H1 (cell line): ENCODE data around the gene KLHL5. TPM values are rescaled to one million over a fixed set of nuclear protein-coding genes. Genes with fewer than 3 reads are reported as not detected.

ENCODE experiments used
- CTCF ChIA-PET: fragments of 300-600 bp; sonication (Branson Sonifier 250); formaldehyde crosslinking; loops from one replicate; lab custom pipeline; 2021; ENCODE audit not compliant: partially characterized antibody; lab: Charles Lee
- POLR2A ChIA-PET: fragments of 300-600 bp; sonication (Branson Sonifier 250); formaldehyde crosslinking; loops from one replicate; lab custom pipeline; 2021; ENCODE audit warnings: inconsistent platforms; ENCODE audit not compliant: partially characterized antibody; lab: Charles Lee
- DNase-seq, 2 experiments: peaks; one replicate each; pipeline versions ENCODE4 v3.0.0 to v3.0.0-alpha.2; 2010 to 2022; ENCODE audit warnings: low spot score in 2 of 2, low read depth in 1 of 2, mixed read lengths in 1 of 2
- FAIRE-seq: peaks from 2 replicates; lab custom pipeline; 2011; peaks lifted over from hg19 to GRCh38; lab: Jason Lieb, UNC
- H2AFZ ChIP-seq: 2 replicates; pipeline ENCODE4 v1.8.1; 2012; ENCODE audit warnings: low read length, inconsistent platforms
- H2AK5ac ChIP-seq: 2 replicates; pipeline ENCODE4 v1.6.1; 2013; ENCODE audit warnings: low read depth, low read length
- H2BK120ac ChIP-seq: replicated peaks from 2 replicates; pipeline ENCODE3; 2013; ENCODE audit warnings: low read depth, low read length, inconsistent platforms
- H2BK12ac ChIP-seq: 2 replicates; pipeline ENCODE4 v1.6.1; 2013; ENCODE audit warnings: low read depth, low read length
- H2BK15ac ChIP-seq: 2 replicates; pipeline ENCODE4 v1.6.1; 2013; ENCODE audit warnings: low read length
- H2BK20ac ChIP-seq: 2 replicates; pipeline ENCODE4 v1.6.1; 2013; ENCODE audit warnings: low read length
- H2BK5ac ChIP-seq: 2 replicates; pipeline ENCODE4 v1.6.1; 2013; ENCODE audit warnings: low read depth, low read length
- H3K14ac ChIP-seq: 2 replicates; pipeline ENCODE4 v1.6.1; 2013; ENCODE audit warnings: inconsistent platforms; ENCODE audit not compliant: insufficient read length
- H3K18ac ChIP-seq: 2 replicates; pipeline ENCODE4 v1.6.1; 2013; ENCODE audit warnings: low read length; ENCODE audit errors: extremely low read depth
- H3K23ac ChIP-seq: 2 replicates; pipeline ENCODE4 v1.6.1; 2013; ENCODE audit warnings: inconsistent platforms; ENCODE audit not compliant: insufficient read length
- H3K23me2 ChIP-seq: 2 replicates; pipeline ENCODE4 v1.6.1; 2013; ENCODE audit warnings: low read depth, low read length
- H3K27ac ChIP-seq: 2 replicates; pipeline ENCODE4 v1.6.1; 2011; ENCODE audit warnings: low read depth, low read length, inconsistent platforms
- H3K27me3 ChIP-seq, 4 experiments: replicated peaks in 1 of 4; 1 replicate in 1 of 4; 2 replicates in 3 of 4; pipeline versions ENCODE4 v1.6.1 to v1.8.1; 2011 to 2013; ENCODE audit warnings: low read length in 3 of 4, mild to moderate bottlenecking in 3 of 4, inconsistent platforms in 2 of 4, mixed read lengths in 2 of 4, moderate library complexity in 1 of 4; ENCODE audit not compliant: control insufficient read depth in 3 of 4, insufficient read depth in 3 of 4; ENCODE audit errors: extremely low read depth in 1 of 4
- H3K36me3 ChIP-seq, 4 experiments: 2 replicates each; pipeline versions ENCODE4 v1.6.1 to v1.8.1; 2011 to 2013; ENCODE audit warnings: mild to moderate bottlenecking in 4 of 4, low read length in 3 of 4, moderate library complexity in 2 of 4, control low read depth in 1 of 4, inconsistent platforms in 1 of 4; ENCODE audit not compliant: insufficient read depth in 4 of 4, control insufficient read depth in 2 of 4
- H3K4ac ChIP-seq: replicated peaks from 2 replicates; pipeline ENCODE3; 2013; ENCODE audit warnings: low read length, low read depth, mixed read lengths, inconsistent platforms; ENCODE audit not compliant: insufficient read length
- H3K4me1 ChIP-seq, 4 experiments: replicated peaks in 1 of 4; 1 replicate in 1 of 4; 2 replicates in 3 of 4; pipeline versions ENCODE4 v1.6.1 to v1.8.1; 2011 to 2013; ENCODE audit warnings: low read length in 3 of 4, inconsistent platforms in 2 of 4, mixed read lengths in 1 of 4; ENCODE audit not compliant: insufficient read depth in 4 of 4, control insufficient read depth in 3 of 4
- H3K4me2 ChIP-seq, 2 experiments: 2 replicates each; pipeline versions ENCODE4 v1.6.1 to v1.8.1; 2011 to 2013; ENCODE audit warnings: low read depth in 2 of 2, low read length in 2 of 2, control low read depth in 1 of 2, inconsistent platforms in 1 of 2, mild to moderate bottlenecking in 1 of 2; ENCODE audit not compliant: insufficient read depth in 1 of 2
- H3K4me3 ChIP-seq, 4 experiments: fragments of 200-600, 300-600 bp in 1 of 4; sonication (generic), shearing (Covaris generic), sonication (Bioruptor Twin) in 1 of 4; 2 replicates each; pipeline versions ENCODE4 v1.5.1 to v1.8.1; 2011 to 2016; ENCODE audit warnings: low read length in 4 of 4, low read depth in 3 of 4, control low read depth in 2 of 4, inconsistent platforms in 2 of 4, mild to moderate bottlenecking in 2 of 4, mixed read lengths in 1 of 4, moderate library complexity in 1 of 4; ENCODE audit not compliant: insufficient read depth in 2 of 4; ENCODE audit errors: extremely low read depth in 1 of 4
- H3K56ac ChIP-seq: replicated peaks from 2 replicates; pipeline ENCODE3; 2013; ENCODE audit warnings: low read depth, mild to moderate bottlenecking, mixed read lengths, low read length, inconsistent platforms; ENCODE audit not compliant: insufficient read length
- H3K79me1 ChIP-seq: 2 replicates; pipeline ENCODE4 v1.6.1; 2013; ENCODE audit warnings: low read depth, low read length, control low read depth
- H3K79me2 ChIP-seq, 2 experiments: 2 replicates each; pipeline versions ENCODE4 v1.6.1 to v1.8.1; 2012 to 2013; ENCODE audit warnings: low read length in 2 of 2, mild to moderate bottlenecking in 2 of 2, inconsistent platforms in 1 of 2; ENCODE audit not compliant: insufficient read depth in 2 of 2, control insufficient read depth in 1 of 2
- H3K9ac ChIP-seq, 4 experiments: replicated peaks in 1 of 4; 1 replicate in 1 of 4; 2 replicates in 3 of 4; pipeline versions ENCODE4 v1.6.1 to v1.8.1; 2011 to 2013; ENCODE audit warnings: low read depth in 3 of 4, low read length in 3 of 4, control low read depth in 2 of 4, mild to moderate bottlenecking in 2 of 4, moderate library complexity in 2 of 4, inconsistent platforms in 1 of 4; ENCODE audit errors: extremely low read depth in 1 of 4
- H3K9me3 ChIP-seq, 2 experiments: 2 replicates each; pipeline versions ENCODE4 v1.6.1 to v1.8.1; 2012 to 2013; ENCODE audit warnings: mild to moderate bottlenecking in 2 of 2, moderate library complexity in 2 of 2, control low read depth in 1 of 2, inconsistent platforms in 1 of 2, low read depth in 1 of 2, low read length in 1 of 2, mixed read lengths in 1 of 2; ENCODE audit not compliant: insufficient read depth in 2 of 2
- H4K20me1 ChIP-seq, 2 experiments: replicated peaks in 1 of 2; 2 replicates each; pipeline versions ENCODE3 to v1.8.1; 2011 to 2013; ENCODE audit warnings: inconsistent platforms in 2 of 2, low read length in 2 of 2, mild to moderate bottlenecking in 1 of 2; ENCODE audit not compliant: insufficient read depth in 2 of 2, control insufficient read depth in 1 of 2
- H4K5ac ChIP-seq: 2 replicates; pipeline ENCODE4 v1.6.1; 2013; ENCODE audit warnings: low read length, low read depth, mixed read lengths, inconsistent platforms; ENCODE audit not compliant: insufficient read length
- H4K8ac ChIP-seq: 2 replicates; pipeline ENCODE4 v1.8.0; 2013; ENCODE audit warnings: mild to moderate bottlenecking, moderate library complexity, low read length, inconsistent platforms; ENCODE audit not compliant: insufficient read depth; ENCODE audit errors: extremely low read depth
- H4K91ac ChIP-seq: replicated peaks from 2 replicates; pipeline ENCODE3; 2013; ENCODE audit warnings: low read length, mixed read lengths, inconsistent platforms; ENCODE audit not compliant: insufficient read length
- BCL11A ChIP-seq, 2 experiments: IDR thresholded peaks; one replicate each; pipeline ENCODE4 v1.6.1; 2011; ENCODE audit warnings: low read depth in 2 of 2, low read length in 2 of 2, mild to moderate bottlenecking in 2 of 2
- EP300 ChIP-seq, 2 experiments: IDR thresholded peaks; 1 replicate in 1 of 2; 2 replicates in 1 of 2; pipeline ENCODE4 v1.6.1; 2011 to 2012; ENCODE audit warnings: low read depth in 2 of 2, low read length in 2 of 2, mild to moderate bottlenecking in 2 of 2, borderline replicate concordance in 1 of 2, inconsistent platforms in 1 of 2, moderate library complexity in 1 of 2
- JUND ChIP-seq: IDR thresholded peaks from 2 replicates; pipeline ENCODE4 v1.6.1; 2011; ENCODE audit warnings: mild to moderate bottlenecking, improper control_type of control experiment, low read length
- KDM4A ChIP-seq: IDR thresholded peaks from one replicate; pipeline ENCODE4 v1.7.1; 2012; ENCODE audit warnings: low read depth, mild to moderate bottlenecking, moderate library complexity, low read length, inconsistent platforms; ENCODE audit not compliant: severe bottlenecking
- POU5F1 ChIP-seq: IDR thresholded peaks from 2 replicates; pipeline ENCODE4 v1.6.1; 2011; ENCODE audit warnings: low read depth, mild to moderate bottlenecking, low read length, moderate library complexity
- SRF ChIP-seq: IDR thresholded peaks from 2 replicates; pipeline ENCODE4 v1.6.1; 2011; ENCODE audit warnings: mild to moderate bottlenecking, low read depth, low read length, moderate library complexity
- WGBS, 2 experiments: shearing (Covaris generic) in 1 of 2; methylation state at CpG; one replicate each; pipeline versions ENCODE4 v1.1.6 to v1.1.7; 2013 to 2015; ENCODE audit warnings: low lambda C conversion rate in 2 of 2, mixed read lengths in 2 of 2, inconsistent platforms in 1 of 2, low coverage in 1 of 2, missing lambda C conversion rate in 1 of 2; ENCODE audit not compliant: insufficient replicate concordance in 2 of 2, insufficient coverage in 1 of 2, insufficient read length in 1 of 2; ENCODE audit errors: extremely low coverage in 1 of 2, missing lambda C conversion rate in 1 of 2; 5-methylcytosine and 5-hydroxymethylcytosine counted together
- polyA plus RNA-seq, 7 experiments: library from polyadenylated mRNA; depleted of rRNA in 3 of 7; stranded (reverse) in 5 of 7; unstranded in 2 of 7; fragments of >200 nt in 5 of 7; fragments of 200-250 nt in 2 of 7; gene quantifications; 1 replicate in 5 of 7; 2 replicates in 1 of 7; 4 replicates in 1 of 7; pipeline versions ENCODE4 v1.2.1 to v1.2.3, GENCODE V29; 2011 to 2013; ENCODE audit warnings: missing spikeins in 2 of 7, mixed read lengths in 2 of 7
- total RNA-seq: library from RNA; stranded (reverse); fragmentation: NEBNext Ultra II Directional; extraction: Animal tissue kit (Norgen Biotek cat#: 25700); gene quantifications from 2 replicates; pipeline ENCODE4 v1.2.1, GENCODE V29; 2021

KLHL5 gene
- total and polyA plus RNA-seq, 2 of the 8 experiments (the other 6 are each of a cell fraction or from before 2014, with no cell fraction given): 13.0 to 23.6 TPM

- H4K91ac ChIP-seq: no peak overlapping the region
- H2BK20ac ChIP-seq: no peak overlapping the region
- no peak overlapping the region for H3K4me2 ChIP-seq
- H3K9me3 ChIP-seq: no peaks in the 10 kb centered on the region
- no peak overlapping the region for H3K18ac ChIP-seq
- no peak for TF ChIP-seq POU5F1
- no peak for TF ChIP-seq KDM4A
- TF ChIP-seq BCL11A (IDR thresholded peaks at IDR 0.05; ENCODE audit: low read depth in 2 of 2, low read length in 2 of 2): no peak
- no peak for TF ChIP-seq JUND
- no peak for TF ChIP-seq SRF
- TF ChIP-seq EP300 (IDR thresholded peaks at IDR 0.05; ENCODE audit: borderline replicate concordance in 1 of 2, low read depth in 2 of 2, low read length in 2 of 2): no peak
- H3K4me1 ChIP-seq: peaks cover 2 to 6% (median 6%) of the 10 kb centered on the region in 4 experiments; a peak in 3 of 7 replicates
- CTCF ChIA-PET: no interaction called here
- peaks cover 0 to 2% of the 10 kb centered on the region in 2 experiments for H4K20me1 ChIP-seq
- POLR2A ChIA-PET: no interaction called here
- H3K23ac ChIP-seq: no peak overlapping the region
- no peak overlapping the region for H2BK120ac ChIP-seq
- no peaks in the 10 kb centered on the region for H3K36me3 ChIP-seq
- H2BK12ac ChIP-seq: no peak overlapping the region
- no peak overlapping the region for H3K4ac ChIP-seq
- H3K4me3 ChIP-seq: no peak overlapping the region
- H4K8ac ChIP-seq: no peak overlapping the region
- WGBS, 2 experiments: 95% methylated on average over 2 of the region's 2 CpGs; no CpG with 5 or more reads in 1 of the 2 experiments
- no peak overlapping the region for H2AK5ac ChIP-seq
- H3K23me2 ChIP-seq: no peaks in the 10 kb centered on the region
- DNase-seq: no peak
- no peak overlapping the region for H2BK15ac ChIP-seq
- no peak overlapping the region for H2BK5ac ChIP-seq
- H3K27me3 ChIP-seq: no peaks in the 10 kb centered on the region
- H4K5ac ChIP-seq: no peak overlapping the region
- H3K79me2 ChIP-seq: peaks cover 0 to 4% of the 10 kb centered on the region in 2 experiments; a peak in 1 of 4 replicates
- no peak overlapping the region for H3K9ac ChIP-seq
- no peak overlapping the region for H3K56ac ChIP-seq
- no peak for FAIRE-seq
- no peak overlapping the region for H3K27ac ChIP-seq
- H2AFZ ChIP-seq: no peak overlapping the region
- H3K79me1 ChIP-seq: no peaks in the 10 kb centered on the region
- no peak overlapping the region for H3K14ac ChIP-seq
Measured at GRCh38 chr4:39066371-39066770, 4.3 kb downstream of the KLHL5 start.
